ENCODE measurements around the gene CPNE2. TPM values are rescaled to one million over a fixed set of nuclear protein-coding genes. Genes with fewer than 3 reads are reported as not detected.

CPNE2 gene
- total RNA-seq, 4 donors from 2014 or later = 12.5 to 18.9 (median 14.9) TPM

DNA sequence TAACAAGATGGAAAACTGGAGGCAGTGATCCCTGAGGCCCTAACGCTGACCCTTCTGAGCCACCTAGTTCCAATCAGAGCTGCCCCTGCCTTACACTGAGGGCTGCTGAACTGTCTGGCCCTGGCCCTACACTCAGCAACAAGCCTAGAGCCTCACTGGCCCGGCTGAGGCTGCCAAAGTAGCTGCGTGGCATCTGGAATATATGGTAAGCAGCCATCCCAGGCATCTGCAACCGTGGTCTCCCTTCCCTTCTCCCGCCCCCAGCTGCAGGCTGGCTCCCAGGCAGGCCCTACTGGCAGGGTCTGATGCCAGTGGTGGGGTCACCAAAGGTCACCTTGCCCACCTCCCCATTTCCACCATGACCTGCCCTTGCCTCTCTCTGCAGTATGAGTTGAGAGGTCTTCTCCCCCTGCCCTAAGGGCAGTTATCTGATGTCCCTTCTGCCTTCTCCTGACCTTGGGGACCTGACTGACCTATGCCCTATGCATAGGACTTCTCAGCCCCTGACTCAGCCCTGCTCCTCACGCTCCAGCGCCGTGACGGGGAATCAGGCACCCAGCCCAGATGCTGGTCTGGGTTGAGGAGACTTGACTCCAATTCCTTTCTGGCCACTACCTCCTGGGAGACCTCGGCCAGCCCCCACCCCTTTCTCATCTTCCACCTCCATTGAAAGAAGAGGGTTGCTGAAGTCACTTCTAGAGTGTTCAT, 45.3 kb downstream of the CPNE2 start:
- no peak for DNase-seq (ENCODE audit: low spot score in 2 of 2)
- no peak for TF ChIP-seq POLR2A (IDR thresholded peaks at IDR 0.05)
- TF ChIP-seq, protein P1, sequence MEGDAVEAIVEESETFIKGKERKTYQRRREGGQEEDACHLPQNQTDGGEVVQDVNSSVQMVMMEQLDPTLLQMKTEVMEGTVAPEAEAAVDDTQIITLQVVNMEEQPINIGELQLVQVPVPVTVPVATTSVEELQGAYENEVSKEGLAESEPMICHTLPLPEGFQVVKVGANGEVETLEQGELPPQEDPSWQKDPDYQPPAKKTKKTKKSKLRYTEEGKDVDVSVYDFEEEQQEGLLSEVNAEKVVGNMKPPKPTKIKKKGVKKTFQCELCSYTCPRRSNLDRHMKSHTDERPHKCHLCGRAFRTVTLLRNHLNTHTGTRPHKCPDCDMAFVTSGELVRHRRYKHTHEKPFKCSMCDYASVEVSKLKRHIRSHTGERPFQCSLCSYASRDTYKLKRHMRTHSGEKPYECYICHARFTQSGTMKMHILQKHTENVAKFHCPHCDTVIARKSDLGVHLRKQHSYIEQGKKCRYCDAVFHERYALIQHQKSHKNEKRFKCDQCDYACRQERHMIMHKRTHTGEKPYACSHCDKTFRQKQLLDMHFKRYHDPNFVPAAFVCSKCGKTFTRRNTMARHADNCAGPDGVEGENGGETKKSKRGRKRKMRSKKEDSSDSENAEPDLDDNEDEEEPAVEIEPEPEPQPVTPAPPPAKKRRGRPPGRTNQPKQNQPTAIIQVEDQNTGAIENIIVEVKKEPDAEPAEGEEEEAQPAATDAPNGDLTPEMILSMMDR (IDR thresholded peaks at IDR 0.05) = no peak
- WGBS, 2 donors = 66 to 75% methylated on average over 8 to 10 of the region's 10 CpGs
- H3K4me3 ChIP-seq (ENCODE audit: low read depth, poor library complexity, severe bottlenecking) = no peak overlapping the region
- intact Hi-C loops (cut with DNase I; ENCODE audit: low total_unique reads) = no loop called here

- TF ChIP-seq POLR2A (IDR thresholded peaks at IDR 0.05) = no peak
- TF ChIP-seq, protein P1 (IDR thresholded peaks at IDR 0.05) = no peak
- H3K4me3 ChIP-seq (ENCODE audit: low read depth, poor library complexity, severe bottlenecking) = no peak overlapping the region
- intact Hi-C loops (cut with DNase I; ENCODE audit: low total_unique reads) = no loop called here
- 85 to 86% methylated on average over 10 of the region's 10 CpGs for WGBS, 2 donors
- DNase-seq (ENCODE audit: low spot score in 2 of 2) = no peak
Measured at GRCh38 chr16:57138281-57138935, 46.0 kb downstream of the CPNE2 start.

GRCh38 chr16:57140931-57141668, 48.7 kb downstream of the CPNE2 start:
- no peak for DNase-seq (ENCODE audit: low spot score in 2 of 2)
- intact Hi-C loops (cut with DNase I; ENCODE audit: low total_unique reads) = loop anchor here (10.0 kb wide), 1 partner anchor 176 kb away; the partner anchor contains the start of gene CETP
- WGBS, 2 donors = 88 to 91% methylated on average over 7 of the region's 7 CpGs
- TF ChIP-seq POLR2A (IDR thresholded peaks at IDR 0.05) = no peak
- TF ChIP-seq, protein P1 (IDR thresholded peaks at IDR 0.05) = no peak
- H3K4me3 ChIP-seq (ENCODE audit: low read depth, poor library complexity, severe bottlenecking) = no peak overlapping the region

DNA sequence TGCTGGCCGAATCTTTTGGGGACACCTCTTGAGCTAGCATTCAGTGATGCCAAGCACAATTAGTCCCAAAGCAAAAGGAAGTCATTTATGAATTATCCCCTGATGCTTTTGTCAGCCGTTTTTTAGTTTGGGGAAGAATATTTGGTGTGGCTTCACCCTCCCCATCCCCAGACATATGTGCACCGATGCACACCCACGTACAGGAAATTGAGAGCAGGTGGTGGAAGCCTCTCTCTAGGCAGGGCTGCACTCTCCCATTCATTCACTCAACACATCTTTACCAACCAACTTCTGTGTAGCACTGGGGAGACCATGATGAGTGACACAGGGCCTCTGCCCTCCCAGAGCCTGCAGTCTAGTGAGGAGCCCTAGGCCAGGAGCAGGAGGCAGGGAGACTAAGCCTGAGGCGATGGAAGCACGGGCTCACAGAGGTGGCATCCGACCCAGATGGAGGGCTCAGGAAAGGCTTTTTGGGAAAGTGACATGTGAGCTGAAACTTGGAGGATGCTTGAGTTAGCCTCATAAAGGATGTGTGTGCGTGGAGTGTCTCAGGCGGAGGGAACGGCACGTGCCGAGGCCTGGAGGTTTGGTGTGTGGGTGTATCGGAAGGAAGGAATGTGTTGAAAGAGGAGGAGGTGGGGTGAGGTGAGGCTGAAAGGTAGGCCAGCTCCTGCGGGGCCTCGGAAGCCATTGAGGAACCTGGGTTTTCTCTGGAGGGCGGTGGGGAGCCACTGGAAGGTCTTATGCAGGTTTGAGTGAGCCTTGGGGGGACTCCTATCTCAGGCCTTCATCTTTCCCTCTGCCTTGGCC, 49.6 kb downstream of the CPNE2 start:
- DNase-seq (ENCODE audit: low spot score in 2 of 2) = no peak
- intact Hi-C loops (cut with DNase I; ENCODE audit: low total_unique reads) = loop anchor here (10.0 kb wide), 1 partner anchor 177 kb away; the partner anchor contains the start of gene CETP

More for the DNA sequence above, 49.6 kb downstream of the CPNE2 start:
- no peak overlapping the region for H3K4me3 ChIP-seq (ENCODE audit: low read depth, poor library complexity, severe bottlenecking)
- 75 to 78% methylated on average over 16 of the region's 16 CpGs for WGBS, 2 donors
- no peak for TF ChIP-seq POLR2A (IDR thresholded peaks at IDR 0.05)
- TF ChIP-seq, protein P1 (IDR thresholded peaks at IDR 0.05) = no peak

Data from lower leg skin (tissue), 4 donors.